Activated T-helper 1 cell treated with Interleukin-2 at 50 U/mL for 16 hours (primary cell): ENCODE results near the gene HSBP1.

Experiments used
- DNase-seq: peaks from one replicate; pipeline ENCODE4 v3.0.0-alpha.2; 2020; ENCODE audit warnings: low read depth

The HSBP1 gene

DNA sequence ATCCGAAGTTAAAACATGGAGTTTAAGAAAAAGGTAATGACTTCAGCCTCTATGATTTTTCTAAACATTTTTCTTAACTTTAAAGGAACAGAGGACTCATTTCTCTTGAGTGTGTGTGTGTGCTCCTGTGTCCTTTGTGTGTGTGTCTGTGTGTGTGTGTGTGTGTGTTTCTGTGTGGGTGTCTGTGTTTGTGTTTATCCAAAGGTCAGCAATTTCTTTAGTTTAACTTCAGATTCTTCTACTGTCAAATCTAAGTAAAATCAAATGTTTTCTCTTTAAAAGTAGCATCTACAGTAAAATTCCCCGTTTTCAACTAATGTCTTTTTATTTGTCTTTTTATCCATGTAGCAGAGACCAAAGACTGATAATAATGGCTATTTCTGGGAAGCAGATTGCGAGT is 31.8 kb downstream of the HSBP1 start:
- no peak for DNase-seq

- no peak for DNase-seq
Observed at GRCh38 chr16:83840060-83840617, 32.4 kb downstream of the HSBP1 start.

DNA sequence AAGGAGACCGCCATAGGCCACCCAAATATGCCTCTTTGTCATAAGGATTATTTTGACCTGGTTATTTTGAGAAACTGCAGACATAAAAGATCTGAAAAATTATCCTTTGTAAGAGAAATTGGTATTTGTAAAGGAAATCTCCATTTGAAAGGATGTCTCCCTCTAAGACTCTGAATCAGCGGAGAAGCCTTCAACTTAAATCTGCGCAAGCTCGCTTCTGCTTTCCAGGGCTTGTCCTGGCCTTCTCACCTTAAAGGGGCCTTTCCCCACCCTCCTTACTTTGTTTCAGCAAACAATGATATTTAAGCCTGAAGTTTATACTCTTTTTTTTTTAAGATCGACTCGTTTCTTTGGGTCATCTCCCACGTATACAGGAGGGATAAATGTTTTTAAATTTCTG is 34.5 kb downstream of the HSBP1 start:
- DNase-seq = no peak

DNA sequence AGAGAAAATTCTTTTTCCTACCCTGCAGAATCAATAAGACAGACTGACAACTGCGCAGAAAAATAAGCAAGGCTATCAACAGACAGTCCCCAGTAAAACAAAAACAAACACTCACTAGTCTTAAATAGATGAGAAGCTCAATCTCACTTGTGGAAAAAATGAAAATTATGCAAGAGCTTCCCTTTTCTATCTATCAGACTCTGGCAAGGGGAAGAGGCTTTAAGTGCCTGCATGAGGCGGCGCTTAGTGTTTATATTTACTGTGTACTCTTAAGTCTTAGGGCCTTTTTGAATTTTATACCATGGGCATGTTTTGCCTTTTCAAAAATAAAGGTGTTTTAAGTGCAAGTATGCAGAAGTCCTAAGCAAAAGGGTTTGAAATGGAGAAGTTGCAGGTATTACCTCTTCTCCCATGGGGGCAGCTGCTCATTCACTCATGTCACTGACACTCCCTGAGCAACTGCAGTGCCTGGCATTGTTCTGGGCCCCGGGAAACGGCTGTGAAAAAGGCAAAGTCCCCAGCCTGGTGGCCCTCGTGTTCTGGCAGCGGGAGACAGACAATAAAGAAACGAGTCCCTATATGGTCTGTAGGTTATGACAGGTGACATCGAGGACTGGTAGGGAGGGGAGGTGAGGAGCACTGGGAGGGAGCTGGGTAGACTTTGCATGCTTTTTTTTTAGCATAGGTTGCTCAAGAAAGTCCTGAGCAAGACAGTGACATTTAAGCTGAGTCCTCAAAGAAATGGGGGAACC is 35.2 kb downstream of the HSBP1 start:
- no peak for DNase-seq

GRCh38 chr16:83843657-83844056 is 35.9 kb downstream of the HSBP1 start:
- DNase-seq = no peak

DNA sequence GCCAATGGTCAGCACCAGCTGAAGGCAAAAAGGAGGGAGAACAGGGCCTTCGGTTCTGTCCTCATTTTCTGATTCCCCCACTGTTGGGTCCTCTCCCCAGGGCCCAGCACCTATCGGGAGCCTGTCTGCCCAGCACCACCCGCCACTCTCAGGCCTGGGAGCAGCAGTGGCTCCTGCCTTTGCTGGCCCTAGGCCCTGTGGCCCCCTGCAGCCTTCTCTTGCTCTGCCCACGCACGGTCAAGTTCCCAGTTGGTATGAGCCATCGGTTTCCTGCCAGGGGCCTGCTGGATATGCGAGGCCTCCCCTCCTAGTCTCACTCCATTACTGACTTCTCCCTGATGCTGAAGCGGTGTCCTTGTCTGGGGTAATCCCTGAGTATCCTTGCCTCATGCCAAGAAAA is 37.5 kb downstream of the HSBP1 start:
- DNase-seq = no peak

DNA sequence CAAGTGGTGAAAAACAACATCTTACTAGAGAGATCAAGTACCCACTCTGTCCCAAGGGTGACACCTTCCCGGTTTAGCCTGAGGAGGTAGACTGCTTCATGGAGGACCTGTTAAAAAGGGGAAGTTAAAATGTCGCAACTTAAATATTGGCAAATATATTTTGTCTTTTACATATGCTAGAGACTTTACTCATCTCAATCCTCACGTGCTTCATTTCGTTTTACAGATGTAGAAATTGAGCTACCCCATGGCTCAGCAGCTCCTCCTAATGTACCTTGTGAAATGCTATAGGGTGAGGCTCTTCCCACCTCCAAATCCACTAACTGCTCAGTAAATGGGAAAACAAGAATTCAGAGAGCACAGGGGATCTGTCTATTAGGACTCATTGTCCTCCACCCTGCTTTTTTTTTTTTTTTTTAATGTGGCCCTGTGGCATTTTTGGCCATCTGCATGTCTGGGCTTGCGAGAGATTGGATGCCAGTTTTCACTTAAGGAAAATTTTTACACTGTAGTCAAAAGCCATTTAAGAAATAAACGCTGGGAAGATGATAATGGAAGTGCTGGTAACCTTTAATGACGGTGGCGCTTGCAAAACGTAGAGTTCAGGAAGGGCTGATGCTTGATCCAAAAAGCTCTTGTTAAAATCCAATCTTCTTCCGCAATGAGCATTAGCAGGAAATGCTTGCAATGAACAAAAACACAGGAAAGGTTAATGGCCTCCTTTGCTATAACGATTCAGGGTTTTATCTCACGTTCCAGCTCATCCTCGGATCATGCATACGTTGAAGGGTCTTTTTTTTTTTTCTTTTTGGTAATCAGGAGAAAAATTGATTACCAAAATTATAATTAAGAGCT is 39.8 kb downstream of the HSBP1 start:
- DNase-seq = no peak

DNA sequence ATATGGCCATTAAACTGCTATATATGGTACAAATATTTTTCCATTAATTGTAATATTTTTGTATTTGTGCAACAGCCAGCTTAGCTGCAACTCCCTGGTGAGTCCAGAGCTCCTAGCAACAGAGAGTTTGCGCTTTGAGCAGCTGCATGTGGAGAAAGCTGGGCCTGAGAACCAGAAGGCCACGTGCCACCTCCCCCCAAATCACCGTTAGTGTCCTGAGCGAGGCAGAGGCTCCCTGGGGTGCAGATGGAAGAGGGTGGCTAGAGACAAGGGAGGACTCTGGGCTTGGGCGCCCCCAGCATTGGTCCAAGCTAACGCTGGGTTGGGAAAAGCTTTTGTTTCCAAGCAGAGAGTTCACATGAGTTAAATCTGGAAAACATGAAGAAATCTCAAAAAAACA is 41.6 kb downstream of the HSBP1 start:
- no peak for DNase-seq

- no peak for DNase-seq
Observed at GRCh38 chr16:83850947-83851346, 43.2 kb downstream of the HSBP1 start.

GRCh38 chr16:83851473-83851872 is 43.7 kb downstream of the HSBP1 start:
- no peak for DNase-seq

- no peak for DNase-seq
Observed at GRCh38 chr16:83852774-83853173, 45.0 kb downstream of the HSBP1 start.

GRCh38 chr16:83853834-83854233 is 46.1 kb downstream of the HSBP1 start:
- DNase-seq = no peak

- no peak for DNase-seq
Observed at GRCh38 chr16:83854420-83854819, 46.6 kb downstream of the HSBP1 start.

- no peak for DNase-seq
Observed at GRCh38 chr16:83856792-83857191, 49.0 kb downstream of the HSBP1 start.

DNA sequence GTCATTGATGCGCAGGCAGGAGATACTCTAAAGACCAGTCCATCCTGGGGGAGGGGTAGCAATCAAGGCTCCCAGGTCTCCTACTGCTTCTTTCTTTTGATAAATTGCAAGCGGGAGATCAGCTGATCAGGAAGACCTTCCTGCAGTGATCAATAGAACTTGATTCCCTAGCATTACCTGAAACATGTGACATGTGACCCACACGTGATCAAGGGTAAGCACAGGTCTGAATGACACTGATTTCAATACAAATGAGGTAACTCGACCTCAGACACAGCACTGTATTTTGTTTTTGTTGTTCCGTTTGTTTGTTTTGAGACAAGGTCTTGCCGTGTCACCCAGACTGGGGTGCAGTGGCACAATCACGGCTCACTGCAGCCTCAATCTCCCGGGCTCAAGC is 51.5 kb downstream of the HSBP1 start:
- no peak for DNase-seq

- DNase-seq = no peak
Observed at GRCh38 chr16:83862661-83863060, 54.9 kb downstream of the HSBP1 start.

DNA sequence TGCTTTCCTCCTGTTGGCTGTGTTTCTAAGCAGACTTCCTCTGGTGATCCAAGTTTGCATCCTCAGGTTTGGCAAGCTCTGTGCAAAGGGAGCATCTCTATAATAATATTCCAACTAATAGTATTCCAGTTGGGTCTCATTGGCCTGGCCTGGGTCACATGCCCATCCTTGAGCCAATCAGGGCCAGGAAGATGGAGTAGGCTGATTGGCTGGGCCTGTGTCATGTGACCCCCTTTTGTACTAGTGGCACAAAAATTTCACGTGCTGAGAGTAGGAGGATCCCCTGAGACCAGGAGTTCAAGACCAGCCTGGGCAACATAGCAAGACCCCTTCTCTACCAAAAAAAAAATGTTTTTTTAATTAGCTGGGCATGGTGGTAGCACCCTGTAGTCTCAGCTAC is 55.9 kb downstream of the HSBP1 start:
- no peak for DNase-seq
